Activated CD4-positive, CD25-positive, alpha-beta regulatory T cell treated with anti-CD3 and anti-CD28 coated beads, Interleukin-2, amount 50 U/mL, for 16 hours (primary cell): ENCODE data around the gene STX8.
"Not testable (repeated sequence)": the region's sequence is repeated elsewhere in the genome, so short reads cannot be mapped to it uniquely, and the experiment has no call there.

ENCODE experiments used
- DNase-seq: peaks from one replicate; pipeline ENCODE4 v3.0.0-alpha.2; 2020; ENCODE audit warnings: low read depth, low spot score

The STX8 gene

DNA sequence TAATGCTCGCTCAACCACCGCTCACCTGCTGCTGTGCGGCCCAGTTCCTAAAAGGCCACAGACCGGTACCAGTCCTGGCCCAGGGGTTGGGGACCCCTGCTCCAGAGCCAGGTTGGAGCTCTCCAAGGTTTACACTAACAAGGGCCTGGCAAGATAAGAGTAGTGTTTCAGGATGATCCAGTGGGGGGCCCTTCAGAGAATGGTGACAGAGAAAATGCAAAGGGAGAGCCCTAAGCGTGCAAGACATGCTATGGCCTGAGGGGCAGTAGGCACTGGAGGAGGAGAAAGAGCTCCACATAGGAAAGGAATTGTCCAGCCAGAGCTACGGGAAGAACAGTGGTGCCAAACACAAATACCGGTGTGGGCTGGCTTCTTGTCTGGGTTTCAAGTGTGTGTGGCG is 233.4 kb downstream of the STX8 start:
- no peak for DNase-seq

DNA sequence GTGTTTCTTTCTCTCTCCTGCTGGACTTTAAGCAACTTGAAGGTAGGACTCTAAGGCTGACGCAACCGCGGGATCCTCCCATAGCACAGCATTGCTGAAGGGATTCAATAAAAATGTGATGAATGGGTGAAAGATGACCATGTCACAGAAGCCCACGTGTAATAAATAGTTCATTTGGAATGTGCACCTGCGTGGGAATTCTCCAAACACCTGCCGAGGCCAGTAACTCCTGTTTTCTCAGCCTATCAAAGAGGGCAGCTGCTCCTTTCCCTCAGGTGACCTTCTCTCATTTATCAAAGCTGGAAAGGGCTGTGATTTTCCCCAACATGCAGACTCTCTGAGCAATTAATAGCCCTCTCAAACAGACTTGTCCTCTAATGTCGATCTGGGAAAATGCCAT is 235.7 kb downstream of the STX8 start:
- DNase-seq = no peak

DNA sequence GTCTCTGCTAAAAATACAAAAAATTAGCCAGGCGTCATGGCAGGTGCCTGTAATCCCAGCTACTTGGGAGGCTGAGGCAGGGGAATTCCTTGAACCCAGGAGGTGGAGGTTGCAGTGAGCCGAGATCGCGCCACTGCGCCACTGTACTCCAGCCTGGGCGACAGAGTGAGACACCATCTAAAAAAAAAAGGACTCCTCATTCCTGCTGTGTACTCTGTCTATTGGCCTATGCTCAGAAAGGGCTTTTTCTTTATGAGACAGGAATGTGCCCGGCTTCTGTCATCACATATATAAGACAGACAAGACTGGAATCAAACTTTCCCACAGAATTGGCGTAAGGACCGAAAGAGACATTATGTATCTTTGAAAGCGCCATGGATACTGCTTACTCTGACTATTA is 236.1 kb downstream of the STX8 start:
- not testable (repeated sequence) for DNase-seq

GRCh38 chr17:9336817-9337216 is 238.8 kb downstream of the STX8 start:
- no peak for DNase-seq

DNA sequence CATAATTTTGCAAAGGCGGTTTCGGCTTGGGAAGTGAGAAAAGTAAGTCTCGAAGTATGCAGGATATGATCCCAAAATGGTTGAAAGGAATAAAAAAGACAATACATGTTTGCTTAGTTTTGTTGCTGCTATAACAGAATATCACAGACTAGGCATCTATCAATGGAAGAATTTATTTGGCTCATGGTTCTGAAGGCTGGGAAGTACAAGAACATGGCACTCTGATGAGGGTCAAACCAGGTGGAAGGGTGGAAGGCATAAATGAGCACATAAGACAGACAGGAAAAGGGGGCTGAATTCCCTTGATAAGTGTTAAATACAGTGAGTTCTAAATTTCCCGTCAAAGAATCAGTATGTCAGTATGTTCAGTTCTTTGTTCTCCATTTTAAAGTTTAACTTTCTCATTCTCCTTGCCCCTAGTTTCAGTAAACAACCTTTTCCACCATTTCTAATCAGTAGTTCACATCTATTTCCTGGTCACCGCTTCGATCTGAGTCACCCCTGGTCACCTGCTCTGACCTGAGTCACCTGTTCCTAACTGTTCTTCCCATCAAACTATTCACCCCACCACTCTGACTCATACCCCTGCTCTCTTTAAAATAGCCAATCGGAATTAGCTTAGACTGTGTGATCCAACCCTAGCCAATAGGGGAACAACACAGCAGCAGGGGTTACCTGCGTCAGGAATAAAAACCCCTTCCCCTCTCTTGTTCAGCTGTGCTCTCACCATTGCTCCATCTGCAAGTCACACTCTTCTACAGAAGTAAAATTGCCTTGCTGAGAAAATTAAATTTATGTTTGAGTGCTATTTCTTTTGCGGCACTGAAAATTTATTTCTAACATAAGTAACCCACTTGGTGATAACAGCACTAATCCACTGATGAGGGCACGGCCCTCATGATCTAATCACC is 240.8 kb downstream of the STX8 start:
- DNase-seq = no peak

GRCh38 chr17:9332132-9332494 is 243.5 kb downstream of the STX8 start:
- no peak for DNase-seq

- no peak for DNase-seq
Observed at GRCh38 chr17:9331279-9332131, 244.1 kb downstream of the STX8 start.

- DNase-seq = no peak
Observed at GRCh38 chr17:9330611-9331271, 244.9 kb downstream of the STX8 start.

- DNase-seq = no peak
Observed at GRCh38 chr17:9330141-9330540, 245.5 kb downstream of the STX8 start.

DNA sequence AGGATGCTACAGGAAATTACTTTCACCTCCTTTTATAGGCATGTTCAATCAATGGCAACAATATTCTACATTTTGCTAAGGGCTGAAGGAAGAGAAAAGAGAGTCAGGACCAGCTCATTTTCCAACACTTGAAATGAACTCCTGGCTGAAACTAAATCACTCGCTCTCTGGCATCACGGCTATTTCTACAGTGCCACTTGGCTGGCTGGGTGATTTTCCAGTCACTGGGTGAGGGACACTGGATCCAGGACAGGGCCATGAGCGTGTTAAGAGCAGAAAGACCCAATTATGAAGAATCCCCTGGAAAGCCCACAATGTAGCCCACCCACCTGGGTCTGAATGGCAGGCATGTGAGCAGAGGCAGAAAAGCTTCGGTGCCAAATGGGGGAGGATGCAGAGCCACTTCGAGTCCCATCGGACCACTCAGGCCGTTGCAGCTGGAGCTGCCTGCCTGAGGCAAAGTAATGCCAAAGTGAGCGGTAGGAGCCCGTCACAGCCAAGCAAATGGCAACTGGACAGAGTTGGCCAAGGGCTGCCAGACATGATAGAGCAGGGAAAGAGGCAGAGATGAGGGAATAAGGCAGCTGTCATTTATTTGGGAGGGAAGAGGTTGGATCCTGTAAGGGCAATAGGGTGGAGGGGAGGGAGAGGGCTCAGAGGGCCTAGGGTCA is 246.2 kb downstream of the STX8 start:
- no peak for DNase-seq

GRCh38 chr17:9324864-9325263 is 250.8 kb downstream of the STX8 start:
- DNase-seq = no peak

DNA sequence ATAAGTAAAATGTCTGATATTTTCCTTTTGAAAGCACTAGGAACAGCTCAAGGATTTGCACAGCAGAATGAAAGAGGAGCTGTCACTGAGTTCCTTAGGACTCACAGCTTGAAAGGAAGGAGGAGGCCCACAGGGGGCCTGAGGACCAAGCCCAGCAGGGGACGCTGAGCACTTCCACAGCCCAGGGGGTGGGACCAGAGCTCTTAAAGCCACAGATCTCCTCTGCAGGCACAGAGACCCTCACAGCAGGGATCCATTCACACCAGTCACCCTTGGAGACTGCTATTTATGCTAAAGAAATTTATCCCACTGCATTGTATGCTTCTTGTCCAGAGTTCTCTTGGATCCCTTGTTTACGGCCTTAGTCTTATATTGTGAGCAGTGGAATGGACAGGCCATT is 253.3 kb downstream of the STX8 start:
- no peak for DNase-seq

GRCh38 chr17:9321890-9322289 is 253.7 kb downstream of the STX8 start:
- DNase-seq = no peak

- DNase-seq = no peak
Observed at GRCh38 chr17:9315360-9315759, 260.3 kb downstream of the STX8 start.

GRCh38 chr17:9313346-9313745 is 262.3 kb downstream of the STX8 start:
- no peak for DNase-seq

- DNase-seq = no peak
Observed at GRCh38 chr17:9309216-9309615, 266.4 kb downstream of the STX8 start.

GRCh38 chr17:9308069-9308468 is 267.6 kb downstream of the STX8 start:
- DNase-seq = no peak

DNA sequence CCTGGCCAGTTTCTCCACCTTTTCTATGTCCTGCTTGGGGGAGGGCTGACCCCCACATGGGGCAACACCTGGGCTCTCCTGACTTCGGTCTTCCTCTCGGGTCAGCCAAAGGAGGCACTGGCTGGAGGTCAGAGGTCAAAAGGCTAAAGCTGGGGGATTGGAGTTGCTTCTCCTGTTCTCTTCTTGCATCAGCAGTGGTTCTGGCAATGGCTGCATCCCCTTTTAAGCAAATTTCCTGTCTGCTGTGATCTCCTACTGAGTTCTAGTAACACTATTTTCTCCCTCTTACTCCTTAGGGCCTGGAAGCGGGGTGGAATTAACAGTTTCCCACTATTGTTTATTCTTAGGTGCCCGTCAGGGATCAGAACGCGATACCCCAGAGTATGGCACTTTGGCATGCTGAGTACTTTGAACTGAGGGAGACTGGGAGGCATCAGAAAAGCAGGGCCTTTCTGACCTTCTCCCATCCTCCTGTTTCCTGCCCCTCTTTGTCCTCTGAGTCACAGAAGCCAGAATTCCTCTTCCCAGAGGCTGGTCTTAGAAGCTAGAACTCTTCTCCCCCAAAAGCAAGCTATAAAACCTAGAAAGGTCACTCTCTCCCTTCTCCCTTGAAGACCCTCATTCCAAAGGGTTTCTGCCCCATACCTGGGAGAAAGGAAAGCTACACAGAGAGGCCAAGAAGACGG is 268.2 kb downstream of the STX8 start:
- DNase-seq = no peak

GRCh38 chr17:9306086-9306485 is 269.5 kb downstream of the STX8 start:
- DNase-seq = no peak

DNA sequence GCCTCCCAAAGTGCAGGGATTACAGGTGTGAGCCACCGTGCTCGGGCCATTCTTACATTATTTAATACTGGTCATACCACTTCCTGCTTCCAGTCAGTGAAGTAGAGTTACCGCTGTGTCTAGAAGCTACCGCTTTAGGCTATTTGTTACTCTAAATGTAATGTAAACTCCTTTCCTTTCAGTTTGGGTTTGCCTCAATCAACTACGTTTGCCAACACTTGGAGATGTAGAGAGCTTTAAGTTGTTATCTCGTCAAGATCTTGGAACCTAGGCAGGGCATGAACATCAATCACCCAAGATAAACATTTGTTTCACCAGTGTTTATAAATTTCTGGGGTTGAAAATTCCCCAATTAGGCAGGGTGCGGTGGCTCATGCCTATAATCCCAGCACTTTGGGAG is 275.9 kb downstream of the STX8 start:
- no peak for DNase-seq

- no peak for DNase-seq
Observed at GRCh38 chr17:9298776-9299295, 276.8 kb downstream of the STX8 start.
